Skeletal muscle cell (primary cell): ENCODE results near the gene ATP13A2.
A peak's percentile ranks its signal among the peaks of the same experiment; 100 is the strongest.
"Not testable (repeated sequence)": the region's sequence is repeated elsewhere in the genome, so short reads cannot be mapped to it uniquely, and the experiment has no call there.

ENCODE experiments used
- DNase-seq: peaks from one replicate; pipeline ENCODE4 v3.0.0-alpha.2; 2010; ENCODE audit warnings: low read depth
- H3K4me3 ChIP-seq: 2 replicates; pipeline ENCODE4 v1.5.1; 2011; ENCODE audit warnings: low read depth, mild to moderate bottlenecking, control low read depth, low read length, moderate library complexity

ATP13A2 gene

DNA sequence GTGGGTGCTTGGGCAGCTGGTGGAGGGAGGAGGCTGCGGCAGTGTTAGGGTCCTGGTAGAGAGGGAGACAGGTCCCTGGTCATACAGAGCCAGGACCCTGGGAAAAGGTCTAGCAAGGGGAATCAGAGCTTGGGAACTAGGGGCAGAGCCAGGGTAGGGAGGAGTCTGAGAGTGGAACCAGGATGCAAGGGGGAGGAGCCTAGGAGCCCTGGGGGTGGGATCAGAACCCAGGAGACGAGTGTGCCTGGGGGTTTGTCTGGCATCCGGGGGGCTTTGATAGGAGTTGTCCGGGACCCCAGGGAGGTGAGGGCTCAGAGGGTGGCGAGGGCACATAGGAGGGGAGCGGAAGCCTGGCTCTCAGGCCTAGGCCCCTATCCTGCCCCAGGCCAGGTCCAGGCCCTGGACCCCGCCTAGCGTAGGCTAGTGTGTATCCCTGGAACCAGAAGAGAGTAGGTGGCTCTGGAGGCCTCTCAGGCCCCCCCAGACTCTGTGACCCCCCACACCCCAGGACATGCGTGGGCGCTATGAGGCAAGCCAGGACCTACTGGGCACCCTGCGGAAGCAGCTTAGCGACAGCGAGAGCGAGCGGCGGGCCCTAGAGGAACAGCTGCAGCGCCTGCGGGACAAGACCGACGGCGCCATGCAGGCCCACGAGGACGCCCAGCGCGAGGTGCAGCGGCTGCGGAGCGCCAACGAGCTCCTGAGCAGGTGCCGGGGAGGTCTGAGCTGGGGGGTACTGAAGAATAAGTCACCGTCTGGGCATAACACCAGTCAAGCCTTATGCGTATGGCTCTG lies 72.1 kb downstream of the ATP13A2 start:
- not testable (repeated sequence) for H3K4me3 ChIP-seq, DNase-seq

DNA sequence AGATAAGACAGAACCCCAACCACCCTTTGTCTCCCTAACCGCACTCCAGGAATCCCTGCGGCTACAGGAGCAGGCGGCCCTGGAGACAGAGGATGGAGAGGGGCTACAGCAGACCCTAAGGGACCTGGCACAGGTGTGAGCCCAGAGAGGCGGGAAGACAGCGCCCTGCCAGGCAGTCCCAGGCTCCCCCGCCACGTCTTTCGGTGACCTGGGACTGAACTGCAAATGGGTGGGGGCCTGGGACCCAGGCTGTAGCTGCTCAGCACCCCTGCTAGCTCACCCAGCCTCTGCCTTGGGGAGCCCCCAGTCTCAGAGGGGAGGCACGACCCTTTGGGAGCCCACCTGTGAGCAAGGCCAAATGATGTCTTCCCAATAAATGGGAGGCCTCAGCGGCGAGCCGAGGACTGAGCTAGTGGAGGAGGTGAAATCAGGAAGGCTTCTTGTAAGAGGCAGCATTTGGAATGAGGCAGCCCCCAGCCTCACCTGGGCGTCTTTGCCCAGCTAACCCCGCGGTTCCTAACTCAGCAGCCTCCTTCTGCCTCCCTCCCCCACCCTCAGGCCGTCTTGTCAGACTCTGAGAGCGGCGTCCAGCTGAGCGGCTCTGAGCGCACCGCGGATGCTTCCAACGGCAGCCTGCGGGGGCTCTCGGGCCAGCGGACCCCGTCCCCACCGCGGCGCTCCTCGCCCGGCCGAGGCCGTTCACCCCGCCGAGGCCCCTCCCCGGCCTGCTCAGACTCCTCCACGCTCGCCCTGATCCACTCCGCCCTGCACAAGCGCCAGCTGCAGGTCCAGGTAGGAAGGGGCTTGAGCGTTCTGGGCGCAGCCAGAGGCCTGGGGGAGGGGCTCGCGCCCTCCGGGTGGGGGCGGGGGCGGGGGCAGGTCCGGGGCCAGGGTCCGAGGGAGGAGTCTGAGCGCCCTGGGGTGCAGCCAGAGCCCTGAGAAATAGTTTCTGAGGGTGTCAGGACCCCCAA lies 73.1 kb downstream of the ATP13A2 start:
- H3K4me3 ChIP-seq: peak overlapping the region; percentile 2
- DNase-seq: no peak

DNA sequence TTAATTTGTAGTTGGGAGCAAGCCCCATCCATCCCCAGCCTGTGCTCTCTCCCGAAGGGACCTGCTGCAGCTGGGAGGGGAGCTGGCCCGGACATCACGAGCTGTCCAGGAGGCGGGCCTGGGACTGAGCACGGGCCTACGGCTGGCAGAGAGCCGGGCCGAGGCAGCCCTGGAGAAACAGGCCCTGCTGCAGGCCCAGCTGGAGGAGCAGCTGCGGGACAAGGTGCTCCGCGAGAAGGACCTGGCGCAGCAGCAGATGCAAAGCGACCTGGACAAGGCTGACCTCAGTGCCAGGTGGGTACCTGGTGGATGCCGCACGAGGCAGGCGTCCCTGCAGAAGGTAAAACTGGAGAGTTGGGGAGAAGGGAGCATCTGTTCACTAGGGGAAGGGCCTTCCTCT lies 75.1 kb downstream of the ATP13A2 start:
- not testable (repeated sequence) for DNase-seq, H3K4me3 ChIP-seq
